Stimulated activated CD8-positive, alpha-beta memory T cell treated with anti-CD3 and anti-CD28 coated beads, Interleukin-12 subunit alpha, Interleukin-12 subunit beta, amount 100 ng/mL, for 24 hours (primary cell): Measurements from ENCODE around the gene SORL1.

Experiments used
- DNase-seq: peaks from one replicate; pipeline ENCODE4 v3.0.0-alpha.2; 2020; ENCODE audit errors: extremely low read depth

The SORL1 gene

GRCh38 chr11:121589946-121590537 lies 137.9 kb downstream of the SORL1 start:
- DNase-seq, result no peak

- no peak for DNase-seq
Observed at GRCh38 chr11:121590772-121591404, 138.8 kb downstream of the SORL1 start.

GRCh38 chr11:121591405-121592033 lies 139.4 kb downstream of the SORL1 start:
- peak; percentile 24 for DNase-seq

GRCh38 chr11:121592708-121593107 lies 140.6 kb downstream of the SORL1 start:
- DNase-seq, result no peak

- DNase-seq, result no peak
Observed at GRCh38 chr11:121595717-121596161, 143.6 kb downstream of the SORL1 start.

GRCh38 chr11:121596195-121597155 lies 144.4 kb downstream of the SORL1 start:
- DNase-seq, result no peak

GRCh38 chr11:121603316-121603715 lies 151.2 kb downstream of the SORL1 start:
- no peak for DNase-seq

- no peak for DNase-seq
Observed at GRCh38 chr11:121604152-121604551, 152.0 kb downstream of the SORL1 start.

- DNase-seq, result no peak
Observed at GRCh38 chr11:121606354-121606753, 154.2 kb downstream of the SORL1 start.

GRCh38 chr11:121607341-121607740 lies 155.2 kb downstream of the SORL1 start:
- no peak for DNase-seq

GRCh38 chr11:121608545-121609098 lies 156.5 kb downstream of the SORL1 start:
- DNase-seq, result no peak

- no peak for DNase-seq
Observed at GRCh38 chr11:121610706-121611105, 158.6 kb downstream of the SORL1 start.

GRCh38 chr11:121611242-121611641 lies 159.1 kb downstream of the SORL1 start:
- DNase-seq, result no peak

GRCh38 chr11:121613724-121614123 lies 161.6 kb downstream of the SORL1 start:
- no peak for DNase-seq

- no peak for DNase-seq
Observed at GRCh38 chr11:121614636-121615240, 162.6 kb downstream of the SORL1 start.

GRCh38 chr11:121615501-121615900 lies 163.4 kb downstream of the SORL1 start:
- no peak for DNase-seq

GRCh38 chr11:121618516-121618915 lies 166.4 kb downstream of the SORL1 start:
- no peak for DNase-seq

GRCh38 chr11:121625777-121626506 lies 173.8 kb downstream of the SORL1 start:
- no peak for DNase-seq

- DNase-seq, result no peak
Observed at GRCh38 chr11:121626507-121626875, 174.4 kb downstream of the SORL1 start.

GRCh38 chr11:121626980-121627379 lies 174.9 kb downstream of the SORL1 start:
- DNase-seq, result no peak

GRCh38 chr11:121630041-121630440 lies 177.9 kb downstream of the SORL1 start:
- no peak for DNase-seq
